DMS 273 (cell line): ENCODE data around the gene SNX1.

Source experiments
- DNase-seq: peaks from one replicate; lab custom pipeline; 2025; ENCODE audit not compliant: unreplicated experiment; lab: John Stamatoyannopoulos, UW

The SNX1 gene

DNA sequence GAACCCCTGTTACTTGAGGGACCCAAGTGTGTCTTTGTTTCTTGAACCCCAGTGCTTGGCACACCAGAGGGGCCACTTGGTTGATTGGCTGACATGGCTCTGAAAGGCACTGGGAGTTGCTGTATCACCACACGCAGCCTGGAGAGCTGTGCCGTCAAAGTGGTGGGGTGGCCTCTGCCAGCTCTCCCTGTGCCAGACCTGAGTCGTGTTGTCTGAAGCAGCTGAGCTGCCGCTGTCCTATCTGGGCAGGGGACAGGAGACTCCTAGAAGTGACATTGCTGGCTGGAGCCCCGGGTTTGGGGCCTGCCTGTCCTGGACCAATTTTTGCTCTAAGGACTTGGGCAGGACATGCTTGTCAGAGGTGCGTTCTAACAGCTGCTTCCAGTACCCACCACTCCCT lies 50.3 kb downstream of the SNX1 start:
- no peak for DNase-seq

DNA sequence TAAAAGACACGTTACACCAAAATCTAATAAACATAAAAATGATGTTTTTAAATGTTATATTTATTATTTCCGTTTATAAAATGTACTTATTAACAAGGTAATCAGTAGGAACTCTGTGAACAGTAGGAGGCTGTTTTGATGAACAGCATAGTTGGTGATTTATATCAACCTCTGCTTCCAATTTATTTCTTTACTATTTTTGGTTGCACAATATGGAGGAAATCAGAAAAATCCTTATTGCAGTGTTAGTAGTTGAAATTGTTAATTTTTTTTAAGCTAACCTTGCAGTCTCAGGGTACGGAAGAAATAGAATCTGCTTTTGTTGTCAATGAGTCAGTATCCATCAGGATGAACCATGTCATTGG lies 50.7 kb downstream of the SNX1 start:
- DNase-seq: no peak

- no peak for DNase-seq
Measured at GRCh38 chr15:64146885-64147681, 51.3 kb downstream of the SNX1 start.

DNA sequence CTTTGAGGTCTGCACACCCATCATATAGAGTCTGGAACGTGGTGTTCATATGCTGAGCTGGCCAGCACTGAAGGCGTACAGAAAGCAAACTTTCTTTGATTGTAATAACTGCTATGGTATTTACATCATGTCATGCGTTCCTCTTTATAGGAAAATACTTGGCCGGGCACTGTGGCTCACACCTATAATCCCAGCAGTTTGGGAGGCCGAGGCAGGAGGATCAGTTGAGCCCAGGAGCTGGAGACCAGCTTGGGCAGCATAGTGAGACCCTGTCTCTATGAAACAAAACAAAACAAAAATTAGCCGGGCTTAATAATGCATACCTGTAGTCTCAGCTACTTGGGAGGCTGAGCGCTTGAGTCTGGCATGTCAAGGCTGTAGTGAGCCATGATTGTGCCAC lies 52.4 kb downstream of the SNX1 start:
- no peak for DNase-seq

- DNase-seq: no peak
Measured at GRCh38 chr15:64148581-64148980, 52.8 kb downstream of the SNX1 start.

- peak; percentile 44 for DNase-seq
Measured at GRCh38 chr15:64149424-64149823, 53.6 kb downstream of the SNX1 start.

- DNase-seq: no peak
Measured at GRCh38 chr15:64149893-64150578, 54.3 kb downstream of the SNX1 start.

DNA sequence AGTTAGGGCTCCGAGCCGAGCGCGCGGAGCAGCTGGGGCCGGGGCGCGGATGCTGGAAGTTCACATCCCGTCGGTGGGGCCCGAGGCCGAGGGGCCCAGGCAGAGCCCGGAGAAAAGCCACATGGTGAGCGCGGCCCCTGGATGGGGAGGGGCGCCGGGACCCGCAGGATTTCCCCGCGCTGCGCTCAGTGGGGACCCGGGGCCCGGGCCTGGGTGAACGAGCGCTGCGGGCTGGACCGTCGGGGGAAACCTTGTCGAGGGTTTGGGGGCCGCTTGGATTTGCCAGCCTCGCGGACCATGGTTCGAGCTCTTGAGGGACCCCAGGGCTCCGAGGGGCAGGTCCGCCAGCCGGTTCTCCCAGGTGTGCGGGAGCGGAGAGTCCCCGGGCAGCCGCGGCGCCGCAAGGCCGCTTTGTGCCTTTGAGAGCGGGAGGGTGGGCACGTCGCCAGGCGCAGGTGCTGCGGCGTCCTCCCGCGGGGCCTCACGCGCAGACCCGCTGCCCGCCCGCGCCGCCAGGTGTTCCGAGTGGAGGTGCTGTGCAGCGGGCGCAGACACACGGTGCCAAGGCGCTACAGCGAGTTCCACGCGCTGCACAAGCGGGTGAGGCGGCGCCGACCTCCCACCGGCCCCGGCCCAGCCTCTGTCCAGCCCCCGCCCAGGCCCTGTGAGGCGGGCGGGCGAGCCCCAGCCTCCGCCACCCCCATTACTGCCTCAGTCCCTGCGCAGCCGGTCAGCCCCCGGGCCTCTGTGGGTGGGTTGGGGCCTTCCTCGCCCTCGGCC lies 56.1 kb downstream of the SNX1 start, which contains the start of gene SNX22:
TSS of gene SNX22 (plus strand) at position 5 of the 780 bp plus-strand sequence. CDS start at position 50, 45 bp downstream.
- DNase-seq: peak; percentile 39

DNA sequence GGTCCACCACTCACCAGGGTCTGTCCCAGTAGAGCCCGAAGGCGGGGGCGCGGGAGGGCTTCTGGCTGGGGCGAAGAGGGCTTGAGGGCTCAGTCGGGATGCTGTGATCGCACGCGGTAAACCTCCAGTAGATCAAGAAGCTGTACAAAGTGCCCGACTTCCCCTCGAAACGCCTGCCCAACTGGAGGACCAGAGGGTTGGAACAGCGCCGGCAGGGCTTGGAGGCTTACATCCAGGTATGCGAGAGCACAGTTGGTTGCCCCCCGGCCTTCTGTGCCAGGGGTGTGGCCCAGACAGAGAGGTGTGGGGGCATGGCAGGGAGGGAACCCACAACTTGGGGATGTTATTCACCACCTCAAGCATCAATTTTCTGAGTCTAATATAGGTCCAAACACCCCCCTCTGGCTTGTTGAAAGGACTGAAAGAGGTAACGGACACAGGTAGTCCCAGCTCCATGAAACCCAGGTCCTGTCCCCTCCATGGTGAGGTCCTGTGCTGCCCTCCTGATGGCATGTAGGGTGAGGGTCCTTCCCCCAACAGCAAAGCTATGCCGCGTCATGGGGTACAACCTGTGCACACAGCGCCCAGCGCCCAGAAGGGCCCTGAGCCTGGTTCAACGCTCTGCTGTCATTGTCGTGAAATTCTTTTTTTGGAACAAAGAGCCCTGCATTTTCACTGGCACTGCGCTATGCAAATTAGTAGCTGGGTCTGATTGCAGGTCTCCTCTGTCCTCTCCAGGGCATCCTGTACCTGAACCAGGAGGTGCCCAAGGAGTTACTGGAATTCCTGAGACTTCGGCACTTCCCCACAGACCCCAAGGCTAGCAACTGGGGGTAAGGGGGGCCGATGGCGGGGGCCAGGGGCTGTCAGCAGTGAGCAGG lies 57.0 kb downstream of the SNX1 start:
- peak; percentile 44 for DNase-seq

DNA sequence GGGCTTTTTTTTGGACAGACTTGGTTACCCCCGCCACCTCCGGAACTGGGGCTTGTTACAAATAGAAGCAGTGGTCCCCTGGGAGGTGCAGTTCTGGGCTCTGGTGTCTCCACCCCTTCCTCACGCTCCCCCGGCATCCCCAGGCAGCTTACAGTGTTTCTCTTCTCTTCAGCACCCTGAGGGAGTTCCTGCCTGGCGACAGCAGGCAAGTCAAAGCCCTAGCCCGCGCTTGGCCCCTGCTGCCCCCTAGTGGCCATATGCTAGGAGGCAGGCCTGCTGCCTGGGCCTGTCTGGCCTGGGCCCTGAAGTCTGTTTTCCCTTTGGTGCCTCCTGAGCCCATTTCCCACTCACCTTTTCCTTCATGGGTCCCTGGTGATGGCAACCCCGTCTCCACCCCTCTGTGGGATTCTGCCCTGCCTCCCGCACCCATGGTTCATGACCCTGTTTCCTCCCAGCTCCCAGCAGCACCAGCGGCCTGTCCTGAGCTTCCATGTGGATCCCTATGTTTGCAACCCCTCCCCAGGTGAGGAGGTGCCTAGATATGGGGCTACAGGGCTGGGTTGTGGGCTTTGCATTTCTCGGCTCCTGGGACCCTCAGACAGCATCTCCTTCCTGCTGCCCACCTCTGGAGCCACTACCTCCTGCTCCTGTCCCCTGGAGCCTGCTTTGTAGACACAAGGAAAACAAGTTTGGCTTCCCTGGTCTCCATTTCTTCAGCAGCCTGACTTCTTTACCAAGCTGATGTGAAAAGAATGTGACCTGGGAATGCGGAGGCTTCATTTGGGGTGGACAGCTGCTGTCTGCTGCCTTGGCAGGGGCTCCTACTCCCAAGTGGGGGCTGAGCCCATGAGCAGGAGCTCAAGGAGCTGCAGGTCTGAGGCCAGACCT lies 57.9 kb downstream of the SNX1 start:
- peak; percentile 91 for DNase-seq

- DNase-seq: no peak
Measured at GRCh38 chr15:64155802-64156651, 60.2 kb downstream of the SNX1 start.

DNA sequence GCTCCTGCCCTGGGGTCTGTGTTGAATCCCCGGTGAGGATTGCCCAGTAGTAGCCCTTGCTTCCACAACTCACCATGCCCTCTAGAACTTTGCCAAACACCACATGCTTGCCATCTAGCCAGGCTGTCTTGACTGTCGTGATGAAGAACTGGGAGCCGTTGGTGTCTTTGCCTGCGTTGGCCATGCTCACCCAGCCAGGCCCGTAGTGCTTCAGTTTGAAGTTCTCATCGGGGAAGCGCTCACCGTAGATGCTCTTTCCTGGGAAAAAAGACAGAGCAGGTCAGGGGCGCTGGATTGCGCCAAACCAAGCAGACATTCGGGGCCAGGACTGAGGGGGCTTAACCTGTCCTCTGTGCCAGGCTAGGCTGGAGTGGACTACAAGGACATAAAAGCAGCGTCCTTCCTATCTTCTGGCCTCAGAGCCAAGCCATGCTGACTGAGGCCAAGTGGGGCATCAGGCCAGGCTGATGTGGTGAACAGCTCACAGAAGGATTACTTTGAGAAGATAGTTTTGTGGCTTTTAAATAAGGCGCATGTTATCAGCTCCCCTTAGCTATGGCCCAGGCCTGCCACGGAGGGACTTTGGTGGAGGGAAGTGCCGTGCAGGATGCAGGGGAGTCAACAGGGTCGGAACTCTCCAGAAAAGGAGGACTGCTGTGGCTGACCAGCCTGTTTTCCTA lies 61.0 kb downstream of the SNX1 start:
- no peak for DNase-seq

GRCh38 chr15:64157599-64158125 lies 61.9 kb downstream of the SNX1 start:
- DNase-seq: no peak

- DNase-seq: no peak
Measured at GRCh38 chr15:64158363-64159134, 62.8 kb downstream of the SNX1 start.

DNA sequence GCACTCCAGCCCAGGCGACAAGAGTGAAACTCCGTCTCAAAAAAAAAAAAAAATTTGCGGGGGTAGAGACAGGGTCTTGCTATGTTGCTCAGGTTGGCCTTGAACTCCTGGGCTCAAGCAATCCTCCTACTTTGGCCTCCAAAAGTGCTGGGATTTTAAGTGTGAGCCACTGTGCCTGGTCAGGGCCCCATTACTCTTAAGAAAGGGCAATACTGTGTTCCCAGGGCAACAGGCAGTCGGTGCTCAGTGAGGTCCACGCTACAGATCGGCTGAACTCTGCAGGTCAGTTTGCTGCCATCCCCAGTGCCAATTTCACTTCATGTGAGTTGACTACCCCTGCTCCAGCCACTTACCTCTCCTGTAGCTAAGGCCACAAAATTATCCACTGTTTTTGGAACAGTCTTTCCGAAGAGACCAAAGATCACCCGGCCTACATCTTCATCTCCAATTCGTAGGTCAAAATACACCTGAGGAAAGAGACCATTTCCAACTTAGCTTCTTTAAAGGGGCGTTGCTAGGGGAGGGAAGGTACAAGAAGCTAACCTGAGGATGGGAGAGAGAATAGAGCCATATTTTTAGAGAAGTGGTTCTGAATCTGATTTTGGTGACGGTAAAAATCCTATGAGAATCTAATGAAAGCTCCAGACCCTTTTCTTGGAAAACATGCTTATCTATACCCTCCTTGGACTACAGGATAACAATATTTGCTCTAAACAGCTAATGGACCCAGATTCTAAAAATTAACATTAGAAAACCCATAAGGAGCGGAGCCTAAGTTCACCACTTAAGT lies 66.1 kb downstream of the SNX1 start:
- DNase-seq: no peak

DNA sequence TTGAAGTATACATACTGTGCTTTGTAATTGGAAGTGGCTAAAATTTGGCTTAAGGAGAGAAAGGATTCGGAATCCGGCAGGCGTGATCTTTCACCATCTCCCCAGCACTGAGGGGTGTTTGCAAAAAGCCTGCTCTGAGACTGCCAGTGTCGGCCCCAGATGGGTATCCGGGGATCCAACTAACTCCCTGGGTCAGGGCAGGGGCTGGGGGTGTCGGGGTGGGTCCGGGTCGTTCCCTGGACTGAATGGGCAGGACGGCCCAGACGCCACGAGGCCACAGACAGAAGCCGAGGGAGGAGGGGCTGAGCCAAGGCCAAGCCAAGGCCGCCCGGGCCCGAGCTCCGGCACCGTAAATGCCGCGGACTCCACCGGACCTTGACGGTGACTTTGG lies 66.7 kb downstream of the SNX1 start:
- DNase-seq: no peak
